ENCODE data around the gene FTCD.

DNA sequence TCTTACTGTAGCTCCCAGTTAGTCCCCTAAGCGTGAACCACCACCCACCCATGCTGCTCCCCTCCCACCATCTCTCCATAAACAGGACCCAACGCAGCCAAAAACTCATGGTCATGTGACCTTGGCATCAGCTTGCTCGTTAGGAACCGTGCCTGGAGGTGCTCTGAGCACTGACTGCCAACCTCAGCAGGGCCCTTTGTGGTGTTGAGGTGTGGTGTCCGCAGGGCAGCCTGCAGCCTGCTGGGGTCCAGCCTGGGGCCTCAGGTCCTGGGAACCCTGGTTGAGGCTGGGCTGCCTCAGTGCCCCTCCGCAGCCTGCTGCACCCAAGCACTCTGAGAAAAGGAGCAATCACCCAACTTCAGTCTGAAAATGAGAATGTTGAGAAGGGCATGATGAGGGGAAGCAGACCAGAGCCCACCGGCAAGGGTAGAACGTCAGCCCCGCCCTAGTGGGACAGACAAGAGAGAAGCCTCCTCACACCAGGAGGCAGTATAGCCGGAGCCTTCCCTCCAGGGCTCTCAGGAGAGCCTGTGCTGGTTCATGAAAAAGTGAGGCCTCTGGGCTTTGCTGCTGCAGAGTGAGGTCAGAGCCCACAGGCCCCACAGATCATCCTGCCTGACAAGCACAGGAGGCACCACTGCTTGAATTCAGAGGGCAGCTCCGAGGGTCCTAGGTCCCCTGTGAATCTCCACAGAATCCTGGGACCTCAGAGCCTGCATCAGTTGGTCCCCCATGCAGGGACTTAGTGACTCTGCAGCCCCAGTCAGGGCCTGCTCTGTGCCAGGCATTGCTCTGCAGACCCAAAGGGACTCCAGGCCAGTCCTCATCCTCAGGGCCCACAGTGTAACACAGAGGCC is 62.3 kb downstream of the FTCD start:
- TF ChIP-seq, protein P1, sequence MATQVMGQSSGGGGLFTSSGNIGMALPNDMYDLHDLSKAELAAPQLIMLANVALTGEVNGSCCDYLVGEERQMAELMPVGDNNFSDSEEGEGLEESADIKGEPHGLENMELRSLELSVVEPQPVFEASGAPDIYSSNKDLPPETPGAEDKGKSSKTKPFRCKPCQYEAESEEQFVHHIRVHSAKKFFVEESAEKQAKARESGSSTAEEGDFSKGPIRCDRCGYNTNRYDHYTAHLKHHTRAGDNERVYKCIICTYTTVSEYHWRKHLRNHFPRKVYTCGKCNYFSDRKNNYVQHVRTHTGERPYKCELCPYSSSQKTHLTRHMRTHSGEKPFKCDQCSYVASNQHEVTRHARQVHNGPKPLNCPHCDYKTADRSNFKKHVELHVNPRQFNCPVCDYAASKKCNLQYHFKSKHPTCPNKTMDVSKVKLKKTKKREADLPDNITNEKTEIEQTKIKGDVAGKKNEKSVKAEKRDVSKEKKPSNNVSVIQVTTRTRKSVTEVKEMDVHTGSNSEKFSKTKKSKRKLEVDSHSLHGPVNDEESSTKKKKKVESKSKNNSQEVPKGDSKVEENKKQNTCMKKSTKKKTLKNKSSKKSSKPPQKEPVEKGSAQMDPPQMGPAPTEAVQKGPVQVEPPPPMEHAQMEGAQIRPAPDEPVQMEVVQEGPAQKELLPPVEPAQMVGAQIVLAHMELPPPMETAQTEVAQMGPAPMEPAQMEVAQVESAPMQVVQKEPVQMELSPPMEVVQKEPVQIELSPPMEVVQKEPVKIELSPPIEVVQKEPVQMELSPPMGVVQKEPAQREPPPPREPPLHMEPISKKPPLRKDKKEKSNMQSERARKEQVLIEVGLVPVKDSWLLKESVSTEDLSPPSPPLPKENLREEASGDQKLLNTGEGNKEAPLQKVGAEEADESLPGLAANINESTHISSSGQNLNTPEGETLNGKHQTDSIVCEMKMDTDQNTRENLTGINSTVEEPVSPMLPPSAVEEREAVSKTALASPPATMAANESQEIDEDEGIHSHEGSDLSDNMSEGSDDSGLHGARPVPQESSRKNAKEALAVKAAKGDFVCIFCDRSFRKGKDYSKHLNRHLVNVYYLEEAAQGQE (IDR thresholded peaks at IDR 0.05; ENCODE audit: insufficient read depth in 1 of 2, low read depth in 2 of 2, low read length in 2 of 2): no peak
- TF ChIP-seq TAF1 (IDR thresholded peaks at IDR 0.05; ENCODE audit: borderline replicate concordance, insufficient read depth, low read length) (no peak), FOXP2 (optimal IDR thresholded peaks at IDR 0.05; ENCODE audit: borderline replicate concordance, extremely low read depth, extremely low read length, insufficient read depth) (no peak), POLR2AphosphoS5 (IDR thresholded peaks at IDR 0.05; ENCODE audit: low read depth, low read length) (no peak)

All from PFSK-1 (cell line).